Adrenal gland (tissue), 12 donors: ENCODE data around the gene PAQR8. TPM values are rescaled to one million over a fixed set of nuclear protein-coding genes. Genes with fewer than 3 reads are reported as not detected.

ENCODE experiments used
- DNase-seq, 7 donors: peaks; one replicate each; pipeline ENCODE4 v3.0.0-alpha.2; 2019 to 2020
- H3K27ac ChIP-seq, 5 donors: fragments of 200-600 bp; sonication (generic) in 4 of 5; 1 replicate in 3 of 5; 2 replicates in 2 of 5; pipeline versions ENCODE4 v1.5.1 to v1.8.0; 2016 to 2020; ENCODE audit warnings: mild to moderate bottlenecking in 1 of 5
- H3K27me3 ChIP-seq: fragments of 200-600 bp; 2 replicates; pipeline ENCODE4 v1.8.0; 2021
- H3K36me3 ChIP-seq, 2 donors: fragments of 200-600 bp; replicated peaks in 1 of 2; 1 replicate in 1 of 2; 2 replicates in 1 of 2; pipeline versions ENCODE4 v1.5.1 to v1.8.0; 2018 to 2022
- H3K4me1 ChIP-seq, 2 donors: fragments of 200-600 bp; replicated peaks in 1 of 2; 1 replicate in 1 of 2; 2 replicates in 1 of 2; pipeline versions ENCODE4 v1.5.1 to v1.8.0; 2018 to 2021
- H3K4me3 ChIP-seq, 4 donors: fragments of 200-600 bp; sonication (generic) in 3 of 4; one replicate each; pipeline ENCODE4 v1.5.1; 2016 to 2018
- H3K9me3 ChIP-seq, 3 donors: fragments of 200-600 bp; sonication (generic) in 1 of 3; replicated peaks in 1 of 3; 1 replicate in 2 of 3; 2 replicates in 1 of 3; pipeline versions ENCODE4 v1.5.1 to v1.8.0; 2016 to 2021
- CTCF ChIP-seq, 6 experiments: fragments of 450-650 bp in 4 of 6; fragments of 200-600 bp in 2 of 6; sonication (generic) in 1 of 6; IDR thresholded peaks; 1 replicate in 5 of 6; 2 replicates in 1 of 6; pipeline versions ENCODE4 v1.5.1 to v1.8.0; 2016 to 2021; ENCODE audit warnings: antibody characterized with exemption in 6 of 6, mild to moderate bottlenecking in 2 of 6, moderate library complexity in 1 of 6
- POLR2A ChIP-seq, 2 donors: fragments of 450-650 bp; IDR thresholded peaks; one replicate each; pipeline ENCODE4 v1.6.1; 2017; ENCODE audit warnings: antibody characterized with exemption in 2 of 2, mild to moderate bottlenecking in 2 of 2, moderate library complexity in 1 of 2
- WGBS, 4 donors: extraction: QIAGEN DNeasy Blood & Tissue Kit in 2 of 4; methylation state at CpG; one replicate each; pipeline versions ENCODE4 v1.1.5 to v1.1.7; 2013 to 2017; 5-methylcytosine and 5-hydroxymethylcytosine counted together
- intact Hi-C, 2 donors: fragments of 100-400 bp; cut with DNase I; formaldehyde crosslinking; loops; one replicate each; pipeline versions ENCODE4 v1.14.1 to v1.15.0; 2022 to 2023
- polyA plus RNA-seq, 3 donors: library from polyadenylated mRNA; stranded (reverse); fragments of 200-250 nt in 2 of 3; fragments of 350-450 nt in 1 of 3; fragmentation: Illumina TruSeq in 1 of 3; extraction: RNeasy Lipid Tissue Mini Kit (QIAGEN cat#74804) in 1 of 3; gene quantifications; one replicate each; pipeline ENCODE4 v1.2.3, GENCODE V29; 2013 to 2014
- total RNA-seq, 9 donors: library from RNA; depleted of rRNA in 4 of 9; stranded (reverse); fragments of >200 nt in 4 of 9; fragments of 120-200 nt in 1 of 9; fragmentation: NEBNext Ultra II Directional in 1 of 9; extraction: Animal tissue kit (Norgen Biotek cat#: 25700) in 1 of 9; gene quantifications; one replicate each; pipeline versions ENCODE4 v1.1.0 to v1.2.4, GENCODE V29; 2013 to 2023
- donor health status: healthy with polysubstance abuse.
- donor health status: Bipolar disorder and iron deficiency.
- donor health status: DM: yes; HTN: yes; CAD: no.
- donor health status: DM: no; HTN: no; CAD: no.
- donor health status: DM: no; HTN: no; CAD: no.
- donor health status: DM: yes; HTN: yes; CAD: no.

PAQR8 gene
- total and polyA plus RNA-seq, 12 donors, result 2.3 to 17.1 (median 6.2) TPM

GRCh38 chr6:52410979-52411378 is 49.0 kb downstream of the PAQR8 start:
- TF ChIP-seq POLR2A (IDR thresholded peaks at IDR 0.05) (no peak), CTCF (IDR thresholded peaks at IDR 0.05) (no peak)
- Histone ChIP-seq H3K4me1 (peaks cover 0 to 3% of the 10 kb centered on the region in 2 donors), H3K9me3 (no peaks in the 10 kb centered on the region), H3K36me3 (no peaks in the 10 kb centered on the region), H3K4me3 (no peak overlapping the region), H3K27ac (no peak overlapping the region), H3K27me3 (no peaks in the 10 kb centered on the region)
- intact Hi-C loops, result loop anchor here in 1 of 2 donors (5.0 kb wide), 1 partner anchor 186 kb away; no protein-coding TSS in a partner anchor
- DNase-seq, result no peak

GRCh38 chr6:52411911-52412310 is 50.0 kb downstream of the PAQR8 start:
- Histone ChIP-seq H3K4me1 (peaks cover 0 to 8% of the 10 kb centered on the region in 2 donors), H3K4me3 (no peak overlapping the region), H3K27me3 (no peaks in the 10 kb centered on the region), H3K27ac (no peak overlapping the region), H3K9me3 (no peaks in the 10 kb centered on the region), H3K36me3 (no peaks in the 10 kb centered on the region)
- TF ChIP-seq CTCF (IDR thresholded peaks at IDR 0.05) (no peak), POLR2A (IDR thresholded peaks at IDR 0.05) (no peak)
- no peak for DNase-seq
- 89 to 92% (median 92%) methylated on average over 4 of the region's 4 CpGs for WGBS, 4 donors
- intact Hi-C loops, result loop anchor here in 1 of 2 donors (5.0 kb wide), 1 partner anchor 185 kb away; no protein-coding TSS in a partner anchor

DNA sequence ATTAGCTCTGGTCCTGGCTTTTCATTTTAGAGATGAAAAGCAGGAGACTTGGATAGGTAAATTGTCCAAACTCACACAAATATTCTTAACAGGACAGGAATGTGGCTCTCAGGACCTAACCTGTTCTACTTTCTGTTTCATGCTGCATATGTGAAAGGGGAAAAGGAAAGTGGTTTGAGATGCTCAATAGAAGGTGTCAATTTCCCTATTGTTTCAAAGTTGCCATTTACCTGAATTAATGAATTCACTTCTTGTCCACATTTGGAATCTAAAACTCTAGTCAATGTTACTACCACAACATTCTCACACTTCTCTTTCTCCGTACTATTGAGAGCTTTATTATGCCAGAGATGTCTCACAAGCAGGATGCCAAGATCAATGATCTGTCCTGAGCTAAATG is 53.4 kb downstream of the PAQR8 start:
- H3K27me3 ChIP-seq, result no peaks in the 10 kb centered on the region
- no peak overlapping the region for H3K27ac ChIP-seq
- TF ChIP-seq POLR2A (IDR thresholded peaks at IDR 0.05), result no peak
- no peak for TF ChIP-seq CTCF (IDR thresholded peaks at IDR 0.05)
- no peaks in the 10 kb centered on the region for H3K9me3 ChIP-seq
- 54 to 73% (median 65%) methylated on average over 1 of the region's 1 CpG for WGBS, 4 donors
- DNase-seq, result no peak
- peaks cover 0 to 8% of the 10 kb centered on the region in 2 donors for H3K4me1 ChIP-seq
- intact Hi-C loops, result loop anchor here (5.0 kb wide), 2 partner anchors 182 to 247 kb away; no protein-coding TSS in a partner anchor
- H3K4me3 ChIP-seq, result no peak overlapping the region
- H3K36me3 ChIP-seq, result no peaks in the 10 kb centered on the region

DNA sequence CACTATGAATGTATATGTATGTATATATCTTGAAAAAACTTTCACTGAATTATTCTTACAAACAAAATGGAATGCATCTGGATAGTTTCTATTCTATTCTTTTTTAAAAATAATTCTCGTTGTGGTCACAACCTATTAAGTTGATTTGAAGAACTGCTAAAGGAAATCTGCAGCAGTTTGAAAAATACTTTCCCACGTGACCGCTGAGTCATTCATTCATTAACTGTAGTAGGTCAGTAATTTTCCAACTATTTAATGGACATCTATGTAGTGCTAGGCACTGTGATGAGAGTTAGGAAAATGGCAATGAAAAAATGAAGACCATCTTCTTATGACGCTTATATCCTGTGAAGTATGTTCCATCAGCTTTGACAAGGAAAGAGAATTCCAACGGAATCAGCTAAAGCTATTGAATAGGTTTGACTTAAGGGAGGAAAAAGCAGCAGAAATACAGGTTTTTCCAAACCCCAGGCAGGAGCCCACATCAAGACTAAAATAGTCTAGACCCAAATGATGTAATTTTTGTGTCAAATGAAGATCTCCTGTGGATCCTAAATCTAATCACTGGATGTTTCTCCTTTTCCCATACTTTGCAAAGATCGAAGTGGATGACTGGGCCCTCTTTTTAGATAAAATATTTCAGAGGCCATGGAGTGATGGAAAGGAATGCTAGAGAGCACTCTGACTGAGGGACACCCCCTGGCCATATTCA is 54.1 kb downstream of the PAQR8 start:
- H3K9me3 ChIP-seq, result no peaks in the 10 kb centered on the region
- intact Hi-C loops, result loop anchor here (5.0 kb wide), 2 partner anchors 181 to 246 kb away; no protein-coding TSS in a partner anchor
- peaks cover 5 to 10% of the 10 kb centered on the region in 2 donors for H3K4me1 ChIP-seq
- TF ChIP-seq CTCF (IDR thresholded peaks at IDR 0.05) (no peak), POLR2A (IDR thresholded peaks at IDR 0.05) (no peak)
- H3K4me3 ChIP-seq, result no peak overlapping the region
- 37 to 45% (median 38%) methylated on average over 6 of the region's 6 CpGs for WGBS, 4 donors
- peak in 2 of 7 donors; percentile 22 to 41 for DNase-seq
- H3K36me3 ChIP-seq, result no peaks in the 10 kb centered on the region
- H3K27me3 ChIP-seq, result no peaks in the 10 kb centered on the region
- H3K27ac ChIP-seq, result no peak overlapping the region
